BJ (cell line): ENCODE results near the gene ZBP1. TPM values are rescaled to one million over a fixed set of nuclear protein-coding genes. Genes with fewer than 3 reads are reported as not detected.

Source experiments
- CTCF ChIA-PET: fragments of 350-600 bp; formaldehyde crosslinking; extraction: SDS; loops from one replicate; lab custom pipeline; 2021; ENCODE audit warnings: antibody characterized with exemption, inconsistent platforms; lab: Yijun Ruan, JAX
- POLR2A ChIA-PET: fragments of 300-600 bp; sonication (Branson Sonifier 250); formaldehyde crosslinking; extraction: SDS; loops from one replicate; lab custom pipeline; 2021; ENCODE audit warnings: antibody characterized with exemption; lab: Charles Lee
- DNase-seq: peaks from one replicate; pipeline ENCODE4 v3.0.0-alpha.2; 2011; ENCODE audit warnings: low read depth
- H3K27me3 ChIP-seq: 2 replicates; pipeline ENCODE4 v1.6.0; 2011; ENCODE audit warnings: low read length; ENCODE audit not compliant: control insufficient read depth, insufficient read depth
- H3K36me3 ChIP-seq: 2 replicates; pipeline ENCODE4 v1.5.1; 2011; ENCODE audit warnings: low read length; ENCODE audit not compliant: control insufficient read depth, insufficient read depth
- H3K4me3 ChIP-seq: 2 replicates; pipeline ENCODE4 v1.5.1; 2011; ENCODE audit warnings: low read depth, mild to moderate bottlenecking, control low read depth, low read length
- CTCF ChIP-seq: IDR thresholded peaks from 2 replicates; pipeline ENCODE4 v1.5.1; 2011; ENCODE audit warnings: low read depth, mild to moderate bottlenecking, control low read depth, inconsistent platforms, low read length, moderate library complexity; ENCODE audit not compliant: insufficient read depth
- polyA plus RNA-seq: library from polyadenylated mRNA; depleted of rRNA; stranded (reverse); fragments of >200 nt; gene quantifications from 2 replicates; pipeline ENCODE4 v1.2.3, GENCODE V29; 2011

The ZBP1 gene
- polyA plus RNA-seq, 1 experiment, result not detected

- ChIA-PET POLR2A (no interaction called here), CTCF (interaction anchor here (0.9 to 1.6 kb wide), 4 partner anchors 14 to 632 kb away, joined by 3 to 4 read pairs (median 3); no protein-coding TSS in a partner anchor)
- TF ChIP-seq CTCF, result no peak
- Histone ChIP-seq H3K36me3 (no peaks in the 10 kb centered on the region), H3K27me3 (peaks cover 3% of the 10 kb centered on the region; the same call in 1 of the 2 replicates), H3K4me3 (no peak overlapping the region)
- no peak for DNase-seq
Measured at GRCh38 chr20:57568088-57568896, 51.9 kb downstream of the ZBP1 start.

GRCh38 chr20:57567471-57568079 lies 52.7 kb downstream of the ZBP1 start:
- H3K4me3 ChIP-seq, result no peak overlapping the region
- ChIA-PET POLR2A (no interaction called here), CTCF (interaction anchor here (1.1 to 1.6 kb wide), 2 partner anchors 15 to 632 kb away, joined by 3 to 4 read pairs; no protein-coding TSS in a partner anchor)
- DNase-seq, result no peak
- no peak for TF ChIP-seq CTCF
- H3K36me3 ChIP-seq, result no peaks in the 10 kb centered on the region
- H3K27me3 ChIP-seq, result peaks cover 3% of the 10 kb centered on the region; the same call in 1 of the 2 replicates

GRCh38 chr20:57566803-57567459 lies 53.3 kb downstream of the ZBP1 start:
- POLR2A ChIA-PET, result no interaction called here
- TF ChIP-seq CTCF, result no peak
- CTCF ChIA-PET, result no interaction called here
- H3K36me3 ChIP-seq, result no peaks in the 10 kb centered on the region
- H3K4me3 ChIP-seq, result no peak overlapping the region
- no peak for DNase-seq
- H3K27me3 ChIP-seq, result peaks cover 2% of the 10 kb centered on the region; the same call in 1 of the 2 replicates

- Histone ChIP-seq H3K36me3 (no peaks in the 10 kb centered on the region), H3K4me3 (no peak overlapping the region), H3K27me3 (peaks cover 2% of the 10 kb centered on the region; the same call in 1 of the 2 replicates)
- CTCF ChIA-PET, result interaction anchor here (1.3 kb wide), 1 partner anchor 16 kb away, joined by 4 read pairs; no protein-coding TSS in a partner anchor
- no peak for DNase-seq
- no peak for TF ChIP-seq CTCF
- POLR2A ChIA-PET, result no interaction called here
Measured at GRCh38 chr20:57566399-57566798, 53.8 kb downstream of the ZBP1 start.
